SU-DHL-6 (cell line): ENCODE results near the gene SLC25A23.

Experiments
- H2AFZ ChIP-seq: fragments of 200-600 bp; sonication (generic); 2 replicates; pipeline ENCODE4 v1.6.1; 2014; ENCODE audit warnings: low read depth, mild to moderate bottlenecking, moderate library complexity, mixed read lengths, antibody characterized with exemption, low read length; ENCODE audit not compliant: severe bottlenecking
- H3F3A ChIP-seq: fragments of 200-600 bp; shearing (Covaris generic); 2 replicates; pipeline ENCODE4 v1.6.0; 2016; ENCODE audit warnings: antibody characterized with exemption, mild to moderate bottlenecking; ENCODE audit not compliant: insufficient read depth
- H3K27ac ChIP-seq: fragments of 200-600 bp; sonication (generic); 2 replicates; pipeline ENCODE4 v1.5.1; 2016; ENCODE audit warnings: low read depth, mild to moderate bottlenecking, low read length, moderate library complexity, mixed read lengths
- H3K27me3 ChIP-seq: fragments of 200-600 bp; sonication (generic), shearing (Covaris generic); 2 replicates; pipeline ENCODE4 v1.6.0; 2014; ENCODE audit warnings: mild to moderate bottlenecking, low read length
- H3K36me3 ChIP-seq: fragments of 200-600 bp; sonication (generic); 2 replicates; pipeline ENCODE4 v1.6.1; 2014; ENCODE audit warnings: mild to moderate bottlenecking, low read length, mixed read lengths
- H3K4me2 ChIP-seq: fragments of 300-600, 200-600 bp; shearing (Covaris generic), sonication (generic); 2 replicates; pipeline ENCODE4 v1.6.0; 2014; ENCODE audit warnings: low read length, low read depth, mild to moderate bottlenecking; ENCODE audit not compliant: poor library complexity, severe bottlenecking
- H3K4me3 ChIP-seq: fragments of 200-600 bp; sonication (generic); 2 replicates; pipeline ENCODE4 v1.5.1; 2014; ENCODE audit warnings: antibody characterized with exemption, low read length, mild to moderate bottlenecking, mixed read lengths; ENCODE audit not compliant: insufficient read depth, poor library complexity, severe bottlenecking
- H3K79me2 ChIP-seq: fragments of 200-600 bp; sonication (generic); 2 replicates; pipeline ENCODE4 v1.6.1; 2014; ENCODE audit warnings: mild to moderate bottlenecking, low read length, moderate library complexity; ENCODE audit not compliant: insufficient read depth
- H3K9ac ChIP-seq: fragments of 200-600 bp; sonication (generic); 2 replicates; pipeline ENCODE4 v1.7.0; 2014; ENCODE audit warnings: mild to moderate bottlenecking, low read length
- H3K9me2 ChIP-seq: fragments of 200-600 bp; sonication (generic); replicated peaks from 2 replicates; pipeline ENCODE4 v1.6.1; 2014; ENCODE audit warnings: low read length; ENCODE audit not compliant: insufficient read depth
- H3K9me3 ChIP-seq: fragments of 200-600 bp; sonication (generic); 2 replicates; pipeline ENCODE4 v1.6.1; 2014; ENCODE audit warnings: low read length, mixed read lengths; ENCODE audit not compliant: insufficient read depth
- H4K20me1 ChIP-seq: fragments of 200-600 bp; sonication (generic); 2 replicates; pipeline ENCODE4 v1.6.1; 2014; ENCODE audit warnings: low read depth, mild to moderate bottlenecking, antibody characterized with exemption, low read length, moderate library complexity, mixed read lengths
- CTCF ChIP-seq: fragments of 200-600 bp; sonication (generic); IDR thresholded peaks from one replicate; pipeline ENCODE4 v1.5.1; 2017; ENCODE audit warnings: antibody characterized with exemption, mild to moderate bottlenecking, low read length, moderate library complexity; ENCODE audit not compliant: insufficient read depth, poor library complexity, severe bottlenecking
- EZH2phosphoT487 ChIP-seq: fragments of 200-600 bp; sonication (generic), shearing (Covaris generic); conservative IDR thresholded peaks from 2 replicates; pipeline ENCODE4 v1.6.1; 2018; ENCODE audit warnings: mild to moderate bottlenecking, antibody characterized with exemption, low read length, moderate library complexity, mixed read lengths

The SLC25A23 gene

GRCh38 chr19:6475321-6476108 is 15.9 kb upstream of the SLC25A23 start:
- no peak overlapping the region for H3K4me3 ChIP-seq
- H2AFZ ChIP-seq = no peak overlapping the region
- H3K9me3 ChIP-seq = no peaks in the 10 kb centered on the region
- H3K36me3 ChIP-seq = no peaks in the 10 kb centered on the region
- H3K9me2 ChIP-seq = no peaks in the 10 kb centered on the region
- H3K79me2 ChIP-seq = no peaks in the 10 kb centered on the region
- no peak overlapping the region for H3K27ac ChIP-seq
- no peak overlapping the region for H3K4me2 ChIP-seq
- H3K9ac ChIP-seq = no peak overlapping the region
- H3F3A ChIP-seq = no peaks in the 10 kb centered on the region
- no peaks in the 10 kb centered on the region for H4K20me1 ChIP-seq
- no peak for TF ChIP-seq EZH2phosphoT487
- no peak for TF ChIP-seq CTCF
- H3K27me3 ChIP-seq = no peaks in the 10 kb centered on the region

GRCh38 chr19:6473647-6474046 is 14.1 kb upstream of the SLC25A23 start:
- Histone ChIP-seq H3K36me3 (no peaks in the 10 kb centered on the region), H3K27me3 (no peaks in the 10 kb centered on the region), H3F3A (no peaks in the 10 kb centered on the region), H3K79me2 (no peaks in the 10 kb centered on the region), H3K9me2 (no peaks in the 10 kb centered on the region), H4K20me1 (no peaks in the 10 kb centered on the region), H3K9ac (no peak overlapping the region), H3K4me2 (no peak overlapping the region), H3K27ac (no peak overlapping the region), H3K4me3 (no peak overlapping the region), H2AFZ (no peak overlapping the region), H3K9me3 (no peaks in the 10 kb centered on the region)
- no peak for TF ChIP-seq EZH2phosphoT487
- no peak for TF ChIP-seq CTCF

GRCh38 chr19:6472713-6473112 is 13.1 kb upstream of the SLC25A23 start:
- no peaks in the 10 kb centered on the region for H3K36me3 ChIP-seq
- no peaks in the 10 kb centered on the region for H3K79me2 ChIP-seq
- H3K9me3 ChIP-seq = no peaks in the 10 kb centered on the region
- no peak overlapping the region for H3K9ac ChIP-seq
- no peak overlapping the region for H2AFZ ChIP-seq
- no peak overlapping the region for H3K4me3 ChIP-seq
- no peaks in the 10 kb centered on the region for H3K27me3 ChIP-seq
- H3K27ac ChIP-seq = no peak overlapping the region
- TF ChIP-seq CTCF (no peak), EZH2phosphoT487 (no peak)
- no peak overlapping the region for H3K4me2 ChIP-seq
- no peaks in the 10 kb centered on the region for H4K20me1 ChIP-seq
- H3K9me2 ChIP-seq = no peaks in the 10 kb centered on the region
- H3F3A ChIP-seq = no peaks in the 10 kb centered on the region
